Measurements from ENCODE around the gene DISC1. TPM values are rescaled to one million over a fixed set of nuclear protein-coding genes. Genes with fewer than 3 reads are reported as not detected.
"Not testable (repeated sequence)": the region's sequence is repeated elsewhere in the genome, so short reads cannot be mapped to it uniquely, and the experiment has no call there.

Gene DISC1
- total RNA-seq, 2 experiments from 2014 or later, result 3.5 to 5.0 TPM

GRCh38 chr1:231958448-231958847 lies 331.9 kb downstream of the DISC1 start:
- Mint-ChIP-seq H3K27me3 (no peaks in the 10 kb centered on the region), H3K27ac (no peak overlapping the region), H3K9me3 (no peaks in the 10 kb centered on the region), H3K36me3 (ENCODE audit: low read depth) (peaks cover 1% of the 10 kb centered on the region), H3K4me3 (no peak overlapping the region), H3K4me1 (ENCODE audit: low read depth) (no peaks in the 10 kb centered on the region)
- intact Hi-C loops (cut with micrococcal nuclease), result no loop called here
- CTCF ChIA-PET, result no interaction called here
- POLR2A ChIA-PET, result interaction anchor here (1.3 kb wide), 1 partner anchor 16 kb away, joined by 3 read pairs; no protein-coding TSS in a partner anchor
- ATAC-seq (no peak), DNase-seq (no peak)
- no peak for TF ChIP-seq CTCF (IDR thresholded peaks at IDR 0.05)

- H3K4me3 Mint-ChIP-seq, result no peak overlapping the region
- CTCF ChIA-PET, result no interaction called here
- TF ChIP-seq CTCF (IDR thresholded peaks at IDR 0.05), result no peak
These were observed 332.8 kb downstream of the DISC1 start for GRCh38 chr1:231959225-231959884.

DNA sequence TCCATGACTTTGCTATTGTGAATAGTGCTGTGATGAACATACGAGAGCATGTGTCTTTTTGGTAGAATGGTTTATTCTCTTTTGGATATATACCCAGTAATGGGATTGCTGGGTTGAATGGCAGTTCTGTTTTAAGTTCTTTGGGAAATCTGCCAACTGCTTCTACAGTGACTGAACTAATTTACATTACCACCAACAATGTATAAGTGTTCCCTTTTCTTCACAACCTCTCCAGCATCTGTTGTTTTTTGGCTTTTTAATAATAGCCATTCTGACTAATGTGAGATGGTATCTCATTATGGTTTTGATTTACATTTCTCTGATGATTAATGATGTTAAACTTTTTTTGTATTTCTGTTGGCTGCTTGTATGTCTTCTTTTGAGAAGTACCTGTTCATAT lies 335.2 kb downstream of the DISC1 start:
- CTCF ChIA-PET; H3K27me3 Mint-ChIP-seq; H3K9me3 Mint-ChIP-seq; DNase-seq; H3K27ac Mint-ChIP-seq; intact Hi-C loops (cut with micrococcal nuclease); H3K4me3 Mint-ChIP-seq; H3K36me3 Mint-ChIP-seq (ENCODE audit: low read depth); H3K4me1 Mint-ChIP-seq (ENCODE audit: low read depth); POLR2A ChIA-PET; ATAC-seq: not testable (repeated sequence)

More at GRCh38 chr1:231959225-231959884, 332.8 kb downstream of the DISC1 start:
- H3K4me1 Mint-ChIP-seq (ENCODE audit: low read depth), result no peaks in the 10 kb centered on the region
- H3K36me3 Mint-ChIP-seq (ENCODE audit: low read depth), result peaks cover 1% of the 10 kb centered on the region
- no peaks in the 10 kb centered on the region for H3K27me3 Mint-ChIP-seq
- POLR2A ChIA-PET, result no interaction called here
- intact Hi-C loops (cut with micrococcal nuclease), result no loop called here
- ATAC-seq (no peak), DNase-seq (no peak)
- H3K27ac Mint-ChIP-seq, result no peak overlapping the region
- H3K9me3 Mint-ChIP-seq, result no peaks in the 10 kb centered on the region

DNA sequence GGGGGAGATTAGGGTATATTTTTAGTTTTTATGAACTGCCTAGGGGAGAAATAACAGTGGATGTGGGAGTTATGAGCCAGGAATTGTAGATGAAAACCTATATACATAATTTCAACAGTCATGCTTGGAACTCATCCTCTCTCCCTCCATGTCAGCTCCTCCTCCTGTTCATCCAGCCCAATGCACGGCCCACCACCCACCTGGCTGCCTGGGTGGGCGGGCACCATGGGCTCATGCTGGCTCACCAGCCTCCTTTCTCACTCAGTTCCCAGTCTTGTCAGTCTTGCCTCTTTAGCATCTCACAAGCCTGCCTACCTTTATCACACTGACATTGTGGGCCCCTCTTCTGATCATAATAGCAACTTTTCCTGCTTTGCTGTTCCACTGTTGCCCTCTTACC lies 336.0 kb downstream of the DISC1 start:
- no peak for TF ChIP-seq CTCF (IDR thresholded peaks at IDR 0.05)
- H3K27me3 Mint-ChIP-seq, result no peaks in the 10 kb centered on the region
- intact Hi-C loops (cut with micrococcal nuclease), result no loop called here
- no peak overlapping the region for H3K4me3 Mint-ChIP-seq
- no peaks in the 10 kb centered on the region for H3K9me3 Mint-ChIP-seq
- H3K4me1 Mint-ChIP-seq (ENCODE audit: low read depth), result no peaks in the 10 kb centered on the region
- ChIA-PET CTCF (no interaction called here), POLR2A (no interaction called here)
- no peak for ATAC-seq
- peaks cover 1% of the 10 kb centered on the region for H3K36me3 Mint-ChIP-seq (ENCODE audit: low read depth)
- H3K27ac Mint-ChIP-seq, result no peak overlapping the region
- DNase-seq, result no peak

DNA sequence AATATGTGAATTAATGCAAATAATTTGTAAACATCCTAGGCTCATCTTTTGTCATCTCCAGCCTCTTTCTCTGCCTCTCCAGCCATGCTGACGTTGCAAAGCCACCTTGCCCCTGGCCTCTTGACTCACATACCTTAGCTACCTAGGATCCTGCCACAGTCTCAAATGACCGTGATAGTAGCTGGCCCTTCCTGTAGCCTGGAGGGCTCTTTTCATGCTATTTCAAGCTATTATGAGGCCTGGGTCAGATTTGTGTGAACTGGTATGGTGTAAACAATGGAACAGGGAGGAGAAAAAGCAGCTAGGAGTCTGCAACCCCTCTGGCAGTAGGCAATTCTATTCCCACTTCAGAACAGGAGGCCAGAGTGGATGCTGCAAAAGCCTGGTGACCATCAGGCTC lies 337.7 kb downstream of the DISC1 start:
- DNase-seq, result no peak
- Mint-ChIP-seq H3K27ac (no peak overlapping the region), H3K9me3 (no peaks in the 10 kb centered on the region), H3K4me3 (no peak overlapping the region), H3K4me1 (ENCODE audit: low read depth) (no peaks in the 10 kb centered on the region), H3K27me3 (no peaks in the 10 kb centered on the region), H3K36me3 (ENCODE audit: low read depth) (peaks cover 6% of the 10 kb centered on the region)
- CTCF ChIA-PET, result no interaction called here
- TF ChIP-seq CTCF (IDR thresholded peaks at IDR 0.05), result no peak
- intact Hi-C loops (cut with micrococcal nuclease), result no loop called here
- ATAC-seq, result no peak
- POLR2A ChIA-PET, result no interaction called here

All from activated CD8-positive, alpha-beta T cell treated with anti-CD3 and anti-CD28 coated beads for 36 hours (primary cell).